Ammon's horn (tissue), 1 donor: ENCODE results near the gene CCDC70.
"Not testable (repeated sequence)": the region's sequence is repeated elsewhere in the genome, so short reads cannot be mapped to it uniquely, and the experiment has no call there.

Experiments used
- DNase-seq: peaks from one replicate; pipeline ENCODE4 v3.0.0-alpha.2; 2016; ENCODE audit warnings: low spot score

Gene CCDC70

DNA sequence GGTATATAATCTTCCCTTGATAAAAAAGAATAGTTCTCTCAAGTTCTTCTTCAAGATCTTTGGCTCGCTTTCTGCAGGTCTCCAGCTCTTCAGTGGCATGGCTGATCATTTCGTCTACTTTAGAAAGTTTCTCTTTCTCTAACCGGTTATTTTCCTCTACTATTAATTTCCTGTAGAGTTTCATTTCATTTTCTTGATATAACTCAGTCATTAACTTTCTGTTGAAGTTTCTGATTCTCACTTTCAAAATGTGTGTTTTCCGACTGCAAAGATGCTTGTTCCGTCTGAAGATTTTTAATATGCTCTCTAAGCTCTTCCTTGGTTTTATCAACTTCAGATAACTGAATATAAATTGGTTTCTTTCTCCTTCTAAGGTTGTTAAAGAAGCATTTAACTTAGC, 47.5 kb downstream of the CCDC70 start:
- not testable (repeated sequence) for DNase-seq

DNA sequence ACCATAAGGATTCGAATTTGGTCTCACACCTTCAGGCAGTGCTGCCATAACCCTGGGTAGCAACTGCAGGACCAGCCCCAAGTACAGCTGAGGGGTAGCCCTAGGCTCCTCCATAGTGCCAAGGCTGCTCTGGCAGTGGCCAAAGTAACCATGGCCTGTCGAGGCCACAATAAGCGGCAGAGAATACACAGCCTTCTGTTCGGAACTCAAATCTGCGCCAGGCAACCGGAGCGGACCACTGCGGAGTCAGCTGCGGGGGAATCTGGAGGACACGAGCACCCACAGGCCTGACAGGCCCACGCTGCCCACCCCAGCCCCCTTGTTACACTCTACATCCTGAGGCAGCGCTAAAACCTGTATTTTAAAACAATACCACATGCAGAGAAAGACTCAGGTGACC, 48.7 kb downstream of the CCDC70 start:
- DNase-seq: no peak

DNA sequence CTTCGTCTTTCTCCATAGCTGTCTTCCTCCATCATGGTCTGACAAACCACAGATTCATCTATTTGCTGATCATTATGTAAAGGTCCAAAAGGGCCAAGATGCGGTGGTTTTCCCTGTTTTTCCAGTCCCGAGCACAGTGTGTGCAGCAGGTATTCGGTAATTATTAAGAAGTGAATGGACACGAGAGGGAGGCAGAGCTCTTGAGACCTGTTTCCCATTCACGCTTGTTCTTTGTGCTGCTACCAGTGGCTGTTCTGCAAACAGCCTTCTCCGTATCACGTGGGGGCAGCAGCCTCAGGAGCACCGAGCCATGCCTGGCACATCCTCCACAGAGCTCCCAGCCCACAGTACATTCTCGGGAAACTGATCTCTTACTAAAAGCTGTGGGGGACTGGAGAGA, 50.3 kb downstream of the CCDC70 start:
- DNase-seq: peak; percentile 91

DNA sequence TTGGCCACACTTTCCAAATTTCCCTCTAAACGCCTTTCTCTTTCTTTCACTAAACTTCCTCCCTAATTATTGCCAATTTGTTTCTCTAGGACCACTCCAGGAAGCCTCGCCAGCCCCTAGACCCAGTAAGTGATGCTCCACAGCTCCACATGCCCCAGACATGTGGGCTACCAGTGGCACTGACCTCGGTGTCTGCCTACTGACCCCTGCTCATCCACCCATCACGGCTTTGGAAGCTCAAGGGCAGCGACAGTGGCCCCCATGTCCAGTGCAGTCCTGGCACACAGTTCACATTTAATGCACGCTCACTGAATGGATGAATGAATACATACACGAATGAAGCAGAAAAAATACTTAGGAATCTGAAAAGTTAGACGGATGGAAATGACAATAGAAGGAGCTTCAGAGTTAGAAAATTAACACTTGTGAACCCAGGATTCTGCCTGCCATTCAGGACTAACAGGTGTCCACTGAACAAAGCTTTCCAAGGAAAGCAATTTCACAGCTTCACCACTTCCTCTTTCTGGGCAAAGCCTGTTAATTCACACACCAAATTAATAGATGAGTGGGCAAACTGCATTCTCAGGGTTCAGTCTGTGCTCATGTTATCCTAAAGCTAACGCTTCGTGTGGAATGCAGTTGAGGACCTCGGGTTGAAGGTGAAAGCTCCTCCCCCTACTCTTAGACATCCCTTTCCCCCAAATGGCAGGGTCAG, 50.9 kb downstream of the CCDC70 start:
- no peak for DNase-seq

DNA sequence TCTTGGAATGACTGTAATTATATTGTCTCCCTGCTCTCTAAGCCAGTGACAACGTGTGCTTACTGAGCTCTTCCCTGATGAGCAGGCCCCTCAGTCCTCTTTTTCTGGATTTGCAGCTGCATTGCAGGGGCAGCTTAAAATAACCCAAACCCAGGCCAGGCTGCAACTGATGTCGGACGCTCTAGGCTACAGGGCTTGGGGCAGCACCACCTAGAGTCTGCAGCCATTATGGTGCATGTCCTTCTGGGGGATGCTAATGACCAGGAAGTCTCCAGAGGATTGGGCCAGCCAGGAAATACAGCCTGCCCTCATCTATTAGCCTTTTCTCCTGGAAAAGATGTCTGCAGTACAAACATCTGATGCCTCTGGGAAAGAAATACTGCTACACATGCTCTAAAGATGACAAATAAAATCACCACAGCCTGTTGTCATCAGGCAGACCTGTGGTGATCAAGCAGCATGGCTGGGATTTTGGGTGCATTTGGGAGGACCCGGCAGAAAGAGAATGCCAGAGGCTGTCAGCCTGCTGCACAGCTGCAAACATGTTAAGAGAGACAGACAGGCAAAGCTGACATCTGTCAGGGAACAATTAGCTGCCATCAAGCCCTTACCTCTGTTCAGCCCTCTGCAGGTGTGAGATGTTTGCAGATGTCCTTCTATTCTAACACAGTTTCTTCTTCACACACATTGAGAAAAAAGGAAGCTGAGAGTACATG, 51.8 kb downstream of the CCDC70 start:
- peak; percentile 34 for DNase-seq

DNA sequence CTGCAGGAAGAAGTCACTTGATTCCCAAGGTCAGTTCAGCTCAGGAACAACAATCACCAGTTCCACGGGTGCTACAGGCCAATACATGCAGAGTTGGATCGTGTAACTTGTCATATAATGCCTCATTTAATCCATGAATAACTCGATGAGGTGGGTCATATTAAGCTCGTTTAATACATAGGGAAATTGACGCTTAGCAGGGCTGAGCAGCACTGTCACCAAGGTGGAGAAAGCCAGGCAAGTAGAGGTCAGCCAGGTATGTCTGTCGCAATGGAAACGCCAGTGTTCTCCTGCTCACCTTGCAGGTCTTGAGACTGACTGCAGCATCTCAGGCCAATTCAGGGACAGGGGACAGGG, 52.3 kb downstream of the CCDC70 start:
- no peak for DNase-seq
